HG03066 (cell line): ENCODE results near the gene ATP6V0C.

ENCODE experiments used
- ATAC-seq: cut with Tn5 transposase; IDR thresholded peaks from one replicate; pipeline ENCODE4 v1.9.1; 2021; ENCODE audit warnings: low read depth; ENCODE audit not compliant: unreplicated experiment

Gene ATP6V0C

GRCh38 chr16:2490190-2491105 is 23.3 kb upstream of the ATP6V0C start:
- ATAC-seq = no peak

GRCh38 chr16:2492292-2492691 is 21.5 kb upstream of the ATP6V0C start:
- no peak for ATAC-seq

GRCh38 chr16:2493605-2494004 is 20.1 kb upstream of the ATP6V0C start:
- no peak for ATAC-seq

GRCh38 chr16:2494616-2495015 is 19.1 kb upstream of the ATP6V0C start:
- ATAC-seq = no peak

- no peak for ATAC-seq
Measured at GRCh38 chr16:2495041-2495440, 18.7 kb upstream of the ATP6V0C start.

- no peak for ATAC-seq
Measured at GRCh38 chr16:2496223-2497115, 17.3 kb upstream of the ATP6V0C start.

- ATAC-seq = no peak
Measured at GRCh38 chr16:2497116-2497630, 16.6 kb upstream of the ATP6V0C start.

GRCh38 chr16:2497695-2498484 is 15.9 kb upstream of the ATP6V0C start:
- ATAC-seq = no peak

- ATAC-seq = no peak
Measured at GRCh38 chr16:2498531-2499253, 15.1 kb upstream of the ATP6V0C start.

- ATAC-seq = no peak
Measured at GRCh38 chr16:2499454-2499853, 14.3 kb upstream of the ATP6V0C start.

- no peak for ATAC-seq
Measured at GRCh38 chr16:2499890-2500429, 13.8 kb upstream of the ATP6V0C start.

GRCh38 chr16:2500430-2500917 is 13.3 kb upstream of the ATP6V0C start:
- no peak for ATAC-seq

- ATAC-seq = no peak
Measured at GRCh38 chr16:2500918-2501750, 12.6 kb upstream of the ATP6V0C start.

GRCh38 chr16:2501946-2502895 is 11.5 kb upstream of the ATP6V0C start:
- ATAC-seq = no peak

GRCh38 chr16:2505695-2506094 is 8.1 kb upstream of the ATP6V0C start:
- no peak for ATAC-seq

GRCh38 chr16:2507052-2507659 is 6.6 kb upstream of the ATP6V0C start:
- ATAC-seq = no peak

GRCh38 chr16:2507665-2508064 is 6.1 kb upstream of the ATP6V0C start:
- ATAC-seq = no peak
